ENCODE results near the gene GPHN.

- TF ChIP-seq CTCF (IDR thresholded peaks at IDR 0.05), result no peak
- TF ChIP-seq POLR2A (IDR thresholded peaks at IDR 0.05), result no peak
- TF ChIP-seq POLR2AphosphoS5 (IDR thresholded peaks at IDR 0.05), result no peak
- no peak for TF ChIP-seq EP300 (IDR thresholded peaks at IDR 0.05)
Observed at GRCh38 chr14:66459603-66460002, 48.3 kb upstream of the GPHN start.

Measured in upper lobe of left lung (tissue), 4 donors.